GM12872 (cell line): ENCODE measurements around the gene VPS8.

ENCODE experiments used
- CTCF ChIP-seq: IDR thresholded peaks from 3 replicates; pipeline ENCODE4 v1.5.1; 2011; ENCODE audit warnings: low read depth, mild to moderate bottlenecking, low read length, moderate library complexity; ENCODE audit not compliant: insufficient read depth

Gene VPS8

DNA sequence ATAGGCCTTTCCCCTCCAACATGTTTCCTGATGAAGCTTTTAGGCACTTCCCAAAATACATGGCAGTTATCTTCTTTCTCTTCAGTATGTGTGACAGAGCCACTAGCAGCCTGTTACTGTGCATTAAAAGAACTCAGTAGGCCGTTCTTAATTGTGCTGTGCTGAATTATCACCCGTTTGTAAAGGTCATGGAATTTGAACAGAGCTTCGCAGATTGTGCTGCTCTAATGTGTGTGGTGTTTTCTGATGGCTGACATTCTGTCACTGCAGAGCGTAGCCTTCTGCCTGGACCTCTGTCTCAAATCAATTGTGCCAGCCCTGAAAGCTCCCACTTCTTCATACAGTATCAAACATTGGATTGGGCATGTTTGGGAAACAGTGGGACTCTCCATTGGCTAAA is 229.6 kb downstream of the VPS8 start:
- no peak for TF ChIP-seq CTCF

DNA sequence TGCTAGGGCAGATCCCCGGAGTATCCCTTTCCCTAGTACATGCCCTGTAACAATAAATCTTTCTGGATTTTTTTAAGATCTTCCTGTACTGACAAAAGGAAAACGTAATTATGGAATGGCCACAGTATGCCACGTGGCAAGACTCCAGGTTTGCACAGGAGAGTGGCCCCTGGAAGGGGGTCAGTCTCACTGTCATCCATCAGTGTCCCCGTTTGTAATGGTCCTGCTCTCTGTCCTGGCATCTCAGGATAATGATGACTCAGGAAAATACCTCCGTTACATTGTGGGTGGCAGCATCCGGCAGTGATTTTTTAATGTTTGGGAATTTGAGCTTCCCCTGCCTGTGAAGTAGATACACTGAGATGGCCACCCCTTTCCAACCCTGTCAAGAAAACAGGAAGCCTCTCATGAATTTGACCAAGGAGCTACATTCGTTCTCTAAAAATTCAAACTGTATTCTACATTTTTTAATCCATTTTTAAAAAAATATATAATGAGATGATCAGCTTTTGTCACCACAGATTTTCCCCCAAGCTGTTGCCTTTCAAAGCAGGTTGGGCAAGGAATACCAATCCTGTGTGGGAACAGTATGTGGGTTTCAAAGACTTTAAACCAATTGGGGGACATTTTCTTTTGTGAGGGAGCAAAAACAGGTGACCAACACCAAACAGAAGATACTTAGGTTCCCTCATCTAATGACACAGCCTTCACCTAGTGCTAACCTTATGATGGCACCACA is 230.5 kb downstream of the VPS8 start:
- no peak for TF ChIP-seq CTCF

- no peak for TF ChIP-seq CTCF
Measured at GRCh38 chr3:185046164-185046515, 234.2 kb downstream of the VPS8 start.

DNA sequence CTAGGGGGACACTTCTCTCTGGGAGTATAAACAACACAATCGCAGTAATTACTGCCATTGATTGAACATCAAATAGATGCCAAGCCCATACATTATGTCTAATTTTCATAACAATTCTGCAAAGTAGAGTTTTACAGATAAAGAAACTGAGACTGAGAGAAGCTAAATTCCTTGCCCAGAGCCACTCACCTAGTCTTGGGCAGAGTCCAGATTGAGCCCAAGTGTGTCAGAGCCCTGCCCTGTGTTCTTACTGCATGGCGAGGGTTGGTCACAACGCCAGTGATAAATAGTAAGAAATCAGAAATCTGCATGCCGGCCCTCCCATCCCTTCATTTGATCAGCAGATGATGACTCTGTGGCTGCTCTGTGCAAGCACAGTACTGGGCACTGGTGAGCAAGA is 234.6 kb downstream of the VPS8 start:
- no peak for TF ChIP-seq CTCF

DNA sequence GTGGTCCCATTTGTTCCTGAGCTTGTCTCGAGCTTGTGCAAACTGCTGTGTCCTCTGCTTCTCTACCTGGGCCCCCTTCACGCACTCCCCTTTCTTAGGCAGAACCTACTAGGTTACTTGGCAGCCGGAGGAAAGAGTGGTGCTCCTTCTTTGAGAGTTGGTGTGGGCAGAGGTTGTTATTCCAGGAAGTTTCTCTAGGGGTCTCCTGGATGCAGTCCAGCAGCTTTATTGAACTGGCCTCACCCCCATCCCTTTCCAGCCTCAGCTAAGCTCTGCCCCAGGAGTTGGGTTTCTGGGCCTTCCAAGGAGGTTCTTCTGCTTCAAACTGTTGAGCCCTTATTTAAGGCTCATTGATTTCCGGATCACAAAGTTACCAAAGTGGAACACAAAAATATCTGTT is 237.7 kb downstream of the VPS8 start:
- no peak for TF ChIP-seq CTCF

DNA sequence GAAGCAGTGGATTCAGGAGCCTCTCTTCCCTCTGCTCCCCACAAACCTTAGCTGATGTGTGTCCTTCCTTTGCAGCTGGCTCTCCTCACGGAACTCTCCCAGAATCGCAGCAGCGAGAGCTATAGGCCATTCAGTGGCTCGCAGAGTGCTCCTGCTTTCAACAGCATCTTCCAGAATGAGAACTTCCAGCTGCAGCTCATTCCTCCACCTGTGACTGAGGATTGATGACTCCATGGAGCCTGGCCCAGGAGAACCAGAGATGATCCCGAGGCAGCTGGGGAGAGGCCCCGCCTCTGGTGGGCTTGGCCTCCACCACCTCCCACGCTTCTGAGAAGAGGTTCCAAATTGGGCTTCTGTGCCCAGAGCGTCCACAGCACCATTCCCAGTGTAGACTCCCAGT is 239.8 kb downstream of the VPS8 start:
- no peak for TF ChIP-seq CTCF

DNA sequence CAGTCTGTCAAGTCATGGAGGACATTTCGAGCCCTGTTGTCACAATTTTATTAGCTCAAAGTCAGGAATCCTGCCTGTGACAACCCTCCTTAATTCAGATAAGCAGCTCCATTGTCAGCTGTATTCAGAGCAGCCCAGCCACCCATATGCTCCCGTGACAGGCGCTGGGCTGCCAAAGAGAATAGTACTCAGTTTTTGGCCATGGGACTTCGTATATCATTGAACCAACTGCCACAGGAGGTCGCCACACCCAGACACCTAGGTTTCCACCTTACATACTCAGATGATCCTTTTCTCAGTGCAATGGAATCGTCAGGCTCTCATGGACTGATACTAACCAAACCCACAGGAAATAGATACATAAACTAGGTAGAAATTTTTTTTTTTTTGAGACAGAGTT is 240.7 kb downstream of the VPS8 start:
- no peak for TF ChIP-seq CTCF
